GM19239 (cell line): ENCODE data around the gene HDLBP.
"Not testable (repeated sequence)": the region's sequence is repeated elsewhere in the genome, so short reads cannot be mapped to it uniquely, and the experiment has no call there.

ENCODE experiments used
- DNase-seq: peaks from one replicate; pipeline ENCODE4 v3.0.0; 2011; ENCODE audit warnings: low spot score; ENCODE audit not compliant: insufficient read length
- FAIRE-seq: peaks from 2 replicates; lab custom pipeline; 2011; peaks lifted over from hg19 to GRCh38; lab: Jason Lieb, UNC

Gene HDLBP

GRCh38 chr2:241334813-241335212 lies 19.3 kb upstream of the HDLBP start:
- FAIRE-seq: no peak
- DNase-seq: no peak

DNA sequence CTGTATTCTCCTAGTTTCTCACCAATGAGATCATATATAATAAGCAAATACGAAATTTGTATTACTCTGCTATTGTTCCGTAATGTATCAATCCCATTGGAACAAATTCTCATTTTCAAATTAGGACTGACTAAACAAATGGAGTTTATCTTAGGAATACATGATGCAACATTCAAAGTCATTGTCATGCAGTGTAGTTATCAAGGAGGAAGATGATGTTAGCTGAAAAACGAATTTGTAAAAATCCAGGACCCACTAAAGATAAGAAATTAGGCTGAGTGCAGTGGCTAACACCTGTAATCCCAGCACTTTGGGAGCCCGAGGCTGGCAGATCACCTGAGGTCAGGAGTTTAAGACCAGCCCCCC lies 15.1 kb upstream of the HDLBP start:
- no peak for DNase-seq
- FAIRE-seq: no peak

DNA sequence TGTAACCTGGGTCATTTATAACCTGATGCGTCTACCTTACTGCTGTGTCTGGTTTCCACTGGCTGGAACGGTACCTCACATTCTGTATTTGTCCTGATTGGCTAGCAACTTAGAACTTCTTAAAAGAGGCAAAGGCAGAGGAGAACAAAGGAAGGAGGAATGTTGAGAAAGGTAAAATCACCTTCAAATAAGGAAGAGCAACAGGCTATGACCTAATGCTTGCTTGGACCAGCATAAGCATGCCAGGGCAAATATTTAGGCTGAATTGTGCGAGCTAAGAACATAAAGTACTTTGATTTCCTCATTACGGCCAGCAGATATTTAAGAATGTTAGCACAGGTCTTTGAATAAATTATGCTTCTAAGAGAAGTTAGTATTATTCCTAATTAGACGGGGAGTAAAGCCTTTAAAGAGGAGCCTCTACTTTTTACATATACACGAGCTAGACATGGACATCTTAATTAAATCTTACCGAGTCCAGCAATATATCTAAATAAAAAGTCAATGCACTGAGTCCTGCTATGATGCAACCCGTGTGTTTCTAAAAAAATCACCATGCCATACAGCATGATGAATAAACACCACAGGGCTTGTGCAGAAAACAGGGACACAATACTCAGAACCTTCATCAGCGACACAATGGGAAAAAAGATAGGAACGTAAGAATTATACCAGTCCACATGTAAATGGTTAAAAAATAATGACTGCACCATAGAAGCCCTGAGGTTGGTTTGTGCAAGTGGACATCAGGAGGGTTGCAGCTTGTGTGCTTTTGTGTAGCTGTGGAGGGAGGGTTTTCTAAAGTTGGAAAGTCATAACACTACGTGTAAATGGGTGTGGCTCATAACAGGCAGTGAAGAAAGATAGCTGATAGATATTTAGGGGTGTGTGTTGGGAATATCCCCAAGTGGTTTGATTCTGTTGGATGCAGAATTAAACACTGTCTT lies 14.5 kb upstream of the HDLBP start:
- FAIRE-seq (no peak), DNase-seq (no peak)

DNA sequence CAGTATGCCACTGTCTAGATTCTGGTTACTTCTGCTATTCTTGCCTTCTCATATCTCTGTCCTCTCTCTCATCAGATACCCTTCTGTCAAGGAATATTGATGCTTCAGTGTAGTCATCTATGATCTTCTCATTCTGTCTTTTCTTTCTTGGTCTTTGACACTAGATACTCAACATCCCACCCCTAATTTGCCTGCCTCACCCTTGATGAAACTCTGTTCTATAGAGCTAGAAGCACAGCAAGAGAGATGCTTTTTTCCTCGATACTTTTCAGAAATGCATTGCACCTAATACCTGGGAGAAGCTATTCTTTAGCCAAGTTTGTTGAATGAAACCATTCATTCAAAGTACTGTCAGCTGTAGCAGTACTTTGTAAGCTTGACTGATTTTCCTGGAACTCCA lies 9.8 kb upstream of the HDLBP start:
- FAIRE-seq (no peak), DNase-seq (no peak)

- DNase-seq (no peak), FAIRE-seq (no peak)
Observed at GRCh38 chr2:241324775-241325174, 9.3 kb upstream of the HDLBP start.

GRCh38 chr2:241323778-241324177 lies 8.3 kb upstream of the HDLBP start:
- no peak for FAIRE-seq
- no peak for DNase-seq

DNA sequence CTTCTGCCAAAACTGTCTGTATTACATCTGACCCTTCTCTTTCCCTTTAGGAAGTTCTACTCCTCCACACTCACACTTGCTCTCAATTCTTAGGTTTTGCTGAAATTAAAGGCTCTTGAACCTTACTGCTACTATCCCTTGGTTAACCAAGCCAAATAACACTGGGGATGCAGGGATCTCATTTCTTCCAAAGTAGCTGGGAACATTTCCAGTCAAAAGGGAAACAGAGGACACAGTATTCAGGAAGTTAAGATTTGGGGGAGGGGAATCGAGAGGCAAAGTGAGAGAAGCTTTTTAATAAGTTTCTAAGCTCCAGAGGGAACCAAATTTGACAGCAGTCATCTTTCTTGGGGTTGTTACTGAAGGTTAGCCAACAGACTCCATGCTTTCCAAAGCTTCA lies 6.4 kb upstream of the HDLBP start:
- DNase-seq: no peak
- FAIRE-seq: no peak

- no peak for FAIRE-seq
- no peak for DNase-seq
Observed at GRCh38 chr2:241321033-241321432, 5.6 kb upstream of the HDLBP start.

DNA sequence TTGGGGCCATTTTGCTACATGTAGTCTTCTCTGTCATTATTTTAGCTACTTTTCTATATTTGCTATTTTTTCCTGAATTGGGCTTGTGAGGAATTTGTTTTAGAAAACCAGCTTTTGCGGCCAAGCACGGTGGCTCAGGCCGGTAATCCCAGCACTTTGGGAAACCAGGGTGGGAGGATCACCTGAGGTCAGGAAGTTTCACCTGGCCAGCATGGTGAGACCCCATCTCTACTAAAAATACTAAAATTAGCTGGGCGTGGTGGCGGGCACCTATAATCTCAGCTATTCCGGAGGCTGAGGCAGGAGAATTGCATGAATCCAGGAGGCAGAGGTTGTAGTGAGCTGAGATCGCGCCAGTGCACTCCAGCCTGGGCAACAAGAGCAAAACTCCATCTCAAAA lies 4.9 kb upstream of the HDLBP start:
- no peak for FAIRE-seq
- DNase-seq: no peak

DNA sequence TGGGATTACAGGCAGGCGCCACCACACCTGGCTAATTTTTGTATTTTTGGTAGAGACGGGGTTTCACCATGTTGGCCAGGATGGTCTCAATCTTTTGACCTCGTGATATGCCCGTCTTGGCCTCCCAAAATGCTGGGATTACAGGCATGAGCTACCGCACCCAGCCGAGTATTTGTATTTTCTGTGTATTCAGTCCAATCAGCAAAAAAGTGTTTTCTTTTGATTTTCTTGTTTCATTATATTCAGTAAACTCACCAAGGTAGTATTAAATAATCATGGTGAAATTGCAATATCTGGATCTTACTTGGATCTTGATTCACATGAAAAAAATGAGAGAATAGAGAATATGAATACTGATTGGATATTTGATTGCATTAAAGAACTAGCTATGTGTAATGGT lies 3.4 kb upstream of the HDLBP start:
- not testable (repeated sequence) for FAIRE-seq, DNase-seq

GRCh38 chr2:241317391-241317790 lies 1.9 kb upstream of the HDLBP start:
- DNase-seq: no peak
- FAIRE-seq: no peak

DNA sequence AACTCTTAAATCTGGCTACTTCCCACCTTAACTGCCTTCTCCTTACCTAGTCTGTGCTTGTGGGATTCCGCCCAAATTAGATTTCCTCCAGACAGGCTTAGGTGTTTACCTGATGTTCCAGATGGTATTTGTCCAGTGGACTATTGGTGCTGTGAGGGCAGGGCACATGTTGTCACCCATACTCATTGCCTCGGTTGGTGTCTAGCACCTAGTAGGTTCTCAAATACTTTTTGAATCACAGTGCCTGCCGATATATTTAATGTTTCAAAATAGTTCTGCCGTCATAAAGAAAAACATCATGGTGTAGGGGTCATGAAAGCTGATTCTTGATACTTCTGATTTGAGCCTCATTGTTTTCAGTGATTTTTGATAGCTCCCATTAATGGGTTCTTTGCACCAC lies 1.4 kb upstream of the HDLBP start:
- DNase-seq (no peak), FAIRE-seq (no peak)

GRCh38 chr2:241315879-241316631 lies 583 bp upstream of the HDLBP start, which contains the start of gene SEPTIN2:
SEPTIN2 (plus strand) TSS chr2:241315925; CDS start chr2:241324233, 8,308 bp downstream.
- FAIRE-seq (peak; percentile 35), DNase-seq (no peak)

DNA sequence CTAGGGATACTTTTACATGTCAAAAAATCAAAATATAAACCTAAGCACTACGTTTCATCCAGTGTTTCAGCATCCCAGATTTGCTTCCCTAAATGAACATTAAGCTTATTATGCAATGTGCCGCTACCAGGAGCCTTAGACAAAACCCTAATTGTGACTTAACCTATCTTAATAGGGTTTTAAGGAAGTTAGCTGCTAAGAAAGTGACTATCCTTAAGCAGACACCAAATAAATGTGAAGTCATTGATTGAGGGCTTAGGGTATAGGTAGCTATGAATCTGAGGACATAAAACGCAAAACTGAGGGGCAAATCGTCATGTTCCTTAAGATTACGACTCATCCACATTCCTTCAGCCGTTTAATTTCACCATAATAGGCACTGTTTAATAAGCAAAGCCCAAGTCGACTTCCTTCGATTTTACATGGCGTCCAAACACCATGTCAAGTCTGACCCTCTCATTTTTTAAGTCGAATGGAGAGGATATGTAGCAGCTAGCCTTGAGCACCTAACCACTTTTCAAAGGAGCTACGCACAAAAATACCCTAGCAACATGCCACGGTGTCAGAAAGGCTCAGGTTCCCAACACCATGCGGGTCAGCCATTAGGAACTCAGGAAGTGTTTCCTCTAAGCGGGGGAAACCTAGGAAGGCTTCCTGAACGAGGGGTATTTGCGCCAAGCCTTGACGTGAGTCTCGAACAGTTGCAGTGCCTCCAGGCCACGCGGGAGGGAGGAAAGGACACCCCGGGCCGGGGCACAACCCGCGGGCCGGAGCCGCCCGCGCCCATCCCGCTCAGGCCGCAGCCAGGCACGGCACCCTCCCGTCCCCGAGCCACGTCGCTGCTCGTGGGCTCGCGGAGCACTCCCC lies 1.0 kb downstream of the HDLBP start:
- DNase-seq: no peak
- FAIRE-seq: no peak

DNA sequence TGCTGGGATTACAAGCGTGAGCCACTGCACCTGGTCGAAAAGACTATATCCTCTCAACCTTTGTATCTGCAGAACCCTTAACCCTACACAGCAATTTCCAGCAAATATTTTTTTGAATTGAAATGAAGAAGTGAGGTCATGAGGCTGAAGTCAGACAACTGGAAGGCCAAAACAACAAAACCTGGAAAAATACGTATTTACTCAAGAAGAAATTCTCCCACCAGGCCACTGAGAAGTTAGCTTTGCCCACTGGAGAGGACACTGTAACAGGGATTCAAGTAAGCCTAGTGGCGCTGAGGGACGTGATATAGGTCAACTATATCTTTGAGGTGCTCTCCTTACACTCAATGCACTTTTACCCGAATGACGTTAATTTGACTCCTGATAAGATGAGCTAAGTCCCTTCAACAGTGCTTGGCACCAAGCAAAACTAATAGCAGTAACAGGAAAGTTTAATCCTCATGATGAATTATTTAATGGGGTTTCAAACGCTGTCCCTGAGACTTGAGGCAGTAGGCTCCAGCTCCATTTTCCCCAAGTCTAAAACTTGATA lies 1.9 kb downstream of the HDLBP start:
- FAIRE-seq (no peak), DNase-seq (no peak)

- DNase-seq: no peak
- no peak for FAIRE-seq
Observed at GRCh38 chr2:241312082-241312481, 3.4 kb downstream of the HDLBP start.

GRCh38 chr2:241310917-241311566 lies 4.4 kb downstream of the HDLBP start:
- FAIRE-seq (peak; percentile 35), DNase-seq (no peak)

GRCh38 chr2:241309684-241310117 lies 5.8 kb downstream of the HDLBP start:
- peak; percentile 97 for FAIRE-seq
- peak; percentile 28 for DNase-seq

GRCh38 chr2:241308832-241309500 lies 6.5 kb downstream of the HDLBP start:
- DNase-seq (no peak), FAIRE-seq (no peak)
